ENCODE data around the gene PCDHB6.
"Not testable (repeated sequence)": the region's sequence is repeated elsewhere in the genome, so short reads cannot be mapped to it uniquely, and the experiment has no call there.

The PCDHB6 gene

DNA sequence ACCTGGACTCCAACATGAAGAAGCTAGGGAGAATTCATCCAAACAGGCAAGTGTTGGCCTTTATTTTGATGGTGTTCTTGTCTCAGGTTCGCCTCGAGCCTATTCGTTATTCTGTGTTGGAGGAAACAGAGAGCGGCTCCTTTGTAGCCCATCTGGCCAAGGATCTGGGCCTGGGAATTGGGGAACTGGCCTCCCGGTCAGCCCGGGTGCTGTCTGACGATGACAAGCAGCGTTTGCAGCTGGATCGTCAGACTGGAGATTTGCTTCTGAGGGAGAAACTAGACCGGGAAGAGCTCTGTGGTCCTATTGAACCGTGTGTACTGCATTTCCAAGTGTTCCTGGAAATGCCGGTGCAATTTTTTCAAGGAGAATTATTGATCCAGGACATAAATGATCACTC lies 27.9 kb upstream of the PCDHB6 start:
- no peak overlapping the region for H3K4me3 ChIP-seq (ENCODE audit: control insufficient read depth, low read depth, low read length)

GRCh38 chr5:141123396-141124135 lies 26.3 kb upstream of the PCDHB6 start:
- not testable (repeated sequence) for H3K4me3 ChIP-seq (ENCODE audit: control insufficient read depth, low read depth, low read length); DNase-seq (ENCODE audit: low read depth)

More for the DNA sequence above, 27.9 kb upstream of the PCDHB6 start:
- TF ChIP-seq CTCF (IDR thresholded peaks at IDR 0.05; ENCODE audit: control insufficient read depth, insufficient read depth, low read depth, low read length, missing control alignments), result no peak
- no peak for DNase-seq (ENCODE audit: low read depth)

GRCh38 chr5:141127305-141127704 lies 22.6 kb upstream of the PCDHB6 start:
- no peak overlapping the region for H3K4me3 ChIP-seq (ENCODE audit: control insufficient read depth, low read depth, low read length)
- TF ChIP-seq CTCF (IDR thresholded peaks at IDR 0.05; ENCODE audit: control insufficient read depth, insufficient read depth, low read depth, low read length, missing control alignments), result no peak

DNA sequence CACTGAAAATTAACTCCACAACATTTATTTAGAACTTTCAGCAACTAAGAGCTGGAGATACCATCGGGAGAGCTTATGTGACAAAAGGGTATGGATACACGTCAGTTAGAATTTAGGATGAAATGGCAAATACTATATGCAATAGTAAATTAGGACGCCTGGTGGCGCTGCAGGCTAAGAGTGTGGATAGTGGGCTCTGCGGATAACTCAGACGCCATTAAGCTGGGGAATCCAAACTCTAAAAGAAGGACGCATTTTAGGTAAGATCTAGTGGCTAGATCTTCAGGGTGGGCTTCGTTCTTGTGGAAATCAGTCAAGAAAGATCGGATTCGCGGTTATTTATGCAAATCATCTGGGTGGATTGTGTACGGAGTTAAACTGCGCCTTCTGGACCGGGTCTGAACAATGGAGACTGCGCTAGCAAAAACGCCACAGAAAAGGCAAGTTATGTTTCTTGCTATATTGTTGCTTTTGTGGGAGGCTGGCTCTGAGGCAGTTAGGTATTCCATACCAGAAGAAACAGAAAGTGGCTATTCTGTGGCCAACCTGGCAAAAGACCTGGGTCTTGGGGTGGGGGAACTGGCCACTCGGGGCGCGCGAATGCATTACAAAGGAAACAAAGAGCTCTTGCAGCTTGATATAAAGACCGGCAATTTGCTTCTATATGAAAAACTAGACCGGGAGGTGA lies 14.7 kb upstream of the PCDHB6 start, which contains the start of gene PCDHB5:
PCDHB5 (plus strand) TSS at position 177 of the 688 bp plus-strand sequence; CDS start at position 406, 229 bp downstream.
- peak within 1 kb of the TSS; percentile 41 for H3K4me3 ChIP-seq (ENCODE audit: control insufficient read depth, low read depth, low read length)
- DNase-seq (ENCODE audit: low read depth), result no peak
- TF ChIP-seq CTCF (IDR thresholded peaks at IDR 0.05; ENCODE audit: control insufficient read depth, insufficient read depth, low read depth, low read length, missing control alignments), result peak; percentile 70

More at GRCh38 chr5:141127305-141127704, 22.6 kb upstream of the PCDHB6 start:
- DNase-seq (ENCODE audit: low read depth), result no peak

GRCh38 chr5:141135718-141136266 lies 14.1 kb upstream of the PCDHB6 start:
- H3K4me3 ChIP-seq (ENCODE audit: control insufficient read depth, low read depth, low read length), result peak overlapping the region; percentile 41; the same call in 1 of the 2 replicates
- TF ChIP-seq CTCF (IDR thresholded peaks at IDR 0.05; ENCODE audit: control insufficient read depth, insufficient read depth, low read depth, low read length, missing control alignments), result no peak
- DNase-seq (ENCODE audit: low read depth), result no peak

GRCh38 chr5:141137346-141137745 lies 12.5 kb upstream of the PCDHB6 start:
- H3K4me3 ChIP-seq (ENCODE audit: control insufficient read depth, low read depth, low read length), result not testable (repeated sequence)

DNA sequence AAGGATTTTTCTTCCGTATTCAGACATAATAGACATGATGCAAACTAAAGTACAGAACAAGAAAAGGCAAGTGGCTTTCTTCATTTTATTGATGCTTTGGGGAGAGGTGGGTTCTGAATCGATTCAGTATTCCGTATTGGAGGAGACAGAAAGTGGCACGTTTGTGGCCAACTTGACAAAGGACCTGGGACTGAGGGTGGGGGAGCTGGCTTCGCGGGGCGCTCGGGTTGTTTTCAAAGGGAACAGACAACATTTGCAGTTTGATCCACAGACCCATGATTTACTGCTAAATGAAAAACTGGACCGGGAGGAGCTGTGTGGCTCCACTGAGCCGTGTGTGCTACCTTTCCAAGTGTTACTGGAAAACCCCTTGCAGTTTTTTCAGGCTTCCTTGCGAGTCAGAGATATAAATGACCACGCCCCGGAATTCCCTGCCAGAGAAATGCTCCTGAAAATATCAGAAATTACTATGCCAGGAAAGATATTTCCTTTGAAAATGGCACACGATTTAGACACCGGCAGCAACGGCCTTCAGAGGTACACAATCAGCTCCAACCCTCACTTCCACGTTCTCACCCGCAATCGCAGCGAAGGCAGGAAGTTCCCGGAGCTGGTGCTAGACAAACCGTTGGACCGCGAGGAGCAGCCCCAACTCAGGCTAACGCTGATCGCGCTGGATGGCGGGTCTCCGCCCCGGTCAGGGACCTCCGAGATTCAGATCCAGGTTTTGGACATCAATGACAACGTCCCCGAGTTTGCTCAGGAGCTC lies 551 bp downstream of the PCDHB6 start:
- DNase-seq (ENCODE audit: low read depth), result no peak
- TF ChIP-seq CTCF (IDR thresholded peaks at IDR 0.05; ENCODE audit: control insufficient read depth, insufficient read depth, low read depth, low read length, missing control alignments), result no peak
- peak overlapping the region; percentile 32 for H3K4me3 ChIP-seq (ENCODE audit: control insufficient read depth, low read depth, low read length)

More at GRCh38 chr5:141137346-141137745, 12.5 kb upstream of the PCDHB6 start:
- DNase-seq (ENCODE audit: low read depth), result not testable (repeated sequence)
